ENCODE measurements around the gene GPR179.

Gene GPR179

DNA sequence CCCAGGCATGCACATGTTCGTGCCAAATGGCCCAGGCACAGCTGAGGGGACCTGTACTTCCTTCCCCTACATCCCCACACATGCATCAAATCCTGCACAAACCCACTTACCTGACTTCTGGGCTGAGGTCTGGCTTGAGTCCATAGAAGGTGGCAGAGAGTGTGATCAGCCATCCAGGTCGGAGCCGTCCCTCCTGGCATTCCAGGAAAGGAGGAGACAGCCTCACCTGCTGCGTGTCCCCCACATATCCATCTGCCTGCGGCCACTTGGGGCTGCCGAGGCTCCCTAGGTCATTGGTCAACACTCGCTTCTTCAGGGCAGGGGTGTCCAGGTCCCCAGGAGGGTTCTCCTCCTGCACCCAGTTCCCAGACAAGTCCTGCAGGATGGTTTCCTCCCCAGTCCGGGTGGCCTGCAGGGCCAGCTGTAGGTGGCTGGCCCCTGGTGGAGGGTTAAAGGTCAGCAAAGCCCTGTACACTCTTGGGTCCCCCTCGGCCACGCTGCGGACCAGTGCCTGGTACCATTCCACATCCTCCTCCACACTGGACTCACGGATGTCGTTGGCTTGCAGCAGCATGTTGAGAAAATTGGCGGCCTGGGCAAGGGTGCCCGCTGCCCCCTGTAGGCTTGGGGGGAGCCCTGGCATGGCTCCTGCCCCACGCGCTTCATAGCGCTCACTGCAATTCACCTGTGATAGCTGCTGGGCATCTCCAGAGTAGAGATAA is 709 bp downstream of the GPR179 start:
- DNase-seq (ENCODE audit: low read depth in 3 of 3, low spot score in 1 of 3): no peak

DNA sequence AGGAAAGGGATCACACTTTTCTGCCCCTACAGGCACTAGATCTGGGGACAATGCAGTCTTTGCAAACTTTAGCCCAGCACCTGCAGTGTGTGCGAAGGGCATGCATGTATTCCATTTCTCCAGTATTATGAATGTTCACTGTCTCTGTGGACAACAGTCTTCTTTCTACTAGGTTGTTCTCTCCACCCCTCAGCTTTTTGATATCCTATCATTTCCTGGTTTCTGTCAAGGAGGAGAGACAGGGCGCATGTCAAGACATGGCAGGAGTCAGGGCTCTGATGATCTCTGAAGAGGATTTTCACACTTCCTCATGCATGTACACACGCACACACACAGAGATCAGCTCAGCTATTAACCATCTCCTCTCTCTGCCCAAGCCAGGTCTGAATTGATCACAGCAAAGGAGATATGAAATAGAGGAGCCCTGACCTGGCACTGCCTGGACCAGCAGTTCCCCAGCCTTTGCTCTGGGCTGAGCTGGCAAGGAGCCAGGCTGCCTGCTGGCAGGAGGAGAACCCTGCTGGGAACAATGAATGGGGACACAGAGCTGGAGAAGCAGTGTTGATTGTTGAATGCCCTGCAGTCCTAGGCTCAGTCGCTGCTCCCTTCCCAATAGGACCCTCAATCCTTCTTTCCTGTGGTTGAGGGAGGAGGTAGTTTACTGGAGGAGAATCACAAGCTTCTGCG is 2.6 kb downstream of the GPR179 start:
- DNase-seq (ENCODE audit: low read depth in 3 of 3, low spot score in 1 of 3): no peak

DNA sequence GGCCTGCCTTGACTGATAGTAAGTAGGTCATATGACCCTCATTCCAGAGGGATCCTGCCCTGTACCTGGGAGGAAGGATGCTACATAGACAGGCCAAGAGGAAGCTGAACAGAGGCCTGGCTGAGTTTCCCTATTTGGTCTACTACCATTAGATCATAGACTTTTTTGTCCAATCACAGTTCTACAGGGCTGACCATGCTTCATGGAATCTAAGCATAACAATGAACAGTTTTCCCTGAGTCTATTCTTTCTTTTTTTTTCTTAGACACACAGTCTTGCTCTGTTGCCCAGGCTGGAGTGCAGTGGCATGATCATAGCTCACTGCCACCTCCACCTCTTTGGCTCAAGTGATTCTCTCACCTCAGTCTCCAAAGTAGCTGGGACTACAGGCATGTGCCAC is 3.9 kb downstream of the GPR179 start:
- DNase-seq (ENCODE audit: low read depth in 3 of 3, low spot score in 1 of 3): no peak

DNA sequence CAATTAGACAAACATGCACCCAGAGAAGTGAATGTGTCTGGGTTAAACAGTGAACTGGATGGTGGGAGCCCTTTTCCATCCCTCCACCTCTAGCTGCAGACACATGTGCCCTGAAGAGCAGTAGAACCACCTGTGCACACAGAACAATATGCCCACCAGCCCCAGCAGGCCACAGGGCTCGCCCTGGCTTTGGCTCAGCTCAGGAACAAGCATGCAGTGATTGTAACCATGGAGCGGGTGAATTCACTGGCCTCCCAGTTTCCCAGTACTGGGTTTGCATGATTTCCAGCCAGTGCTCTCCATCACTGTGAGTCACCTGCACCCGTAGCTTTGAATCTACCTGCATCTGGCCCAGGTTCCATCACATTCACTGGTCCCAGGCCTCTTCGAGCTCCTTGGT is 5.2 kb downstream of the GPR179 start:
- no peak for DNase-seq (ENCODE audit: low read depth in 3 of 3, low spot score in 1 of 3)

DNA sequence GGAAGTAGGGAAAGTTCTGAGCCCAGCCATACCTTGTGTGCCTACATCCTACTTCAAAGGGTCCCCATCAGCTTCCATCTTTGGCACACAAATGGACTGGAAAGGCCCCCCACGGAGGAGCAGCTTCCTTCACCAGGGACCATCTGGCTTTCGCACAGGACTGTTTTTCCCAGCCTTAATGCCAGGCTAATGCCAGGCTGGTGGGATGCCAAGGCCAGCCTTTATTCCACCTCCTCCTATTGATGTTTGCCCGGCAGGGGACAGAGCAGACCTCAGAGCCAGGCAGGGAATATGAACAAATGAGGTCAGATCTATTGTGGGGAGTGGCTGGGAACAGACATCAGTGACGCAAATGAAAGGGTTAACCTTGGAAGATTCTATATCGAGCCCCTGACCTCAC is 5.7 kb downstream of the GPR179 start:
- DNase-seq (ENCODE audit: low read depth in 3 of 3, low spot score in 1 of 3): no peak

DNA sequence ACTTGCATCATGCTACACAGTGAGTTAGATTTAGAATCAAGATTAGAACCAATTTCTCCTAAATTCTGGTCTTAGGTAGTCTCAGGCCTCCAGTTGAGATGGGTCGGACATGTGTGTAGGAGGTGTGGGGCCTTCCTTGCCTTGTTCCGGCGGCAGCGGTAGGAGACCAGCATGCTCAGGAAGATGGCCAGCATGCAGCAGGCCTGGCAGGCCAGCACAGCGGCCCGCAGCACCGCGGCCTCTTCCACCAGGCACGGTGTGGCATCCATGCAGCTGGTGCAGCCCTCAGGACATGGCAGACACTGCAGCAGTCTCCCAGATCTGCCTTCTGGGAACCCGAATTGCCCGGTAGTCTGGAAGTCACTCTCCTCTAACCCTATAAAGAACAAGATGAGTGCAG is 6.9 kb downstream of the GPR179 start:
- DNase-seq (ENCODE audit: low read depth in 3 of 3, low spot score in 1 of 3): no peak

DNA sequence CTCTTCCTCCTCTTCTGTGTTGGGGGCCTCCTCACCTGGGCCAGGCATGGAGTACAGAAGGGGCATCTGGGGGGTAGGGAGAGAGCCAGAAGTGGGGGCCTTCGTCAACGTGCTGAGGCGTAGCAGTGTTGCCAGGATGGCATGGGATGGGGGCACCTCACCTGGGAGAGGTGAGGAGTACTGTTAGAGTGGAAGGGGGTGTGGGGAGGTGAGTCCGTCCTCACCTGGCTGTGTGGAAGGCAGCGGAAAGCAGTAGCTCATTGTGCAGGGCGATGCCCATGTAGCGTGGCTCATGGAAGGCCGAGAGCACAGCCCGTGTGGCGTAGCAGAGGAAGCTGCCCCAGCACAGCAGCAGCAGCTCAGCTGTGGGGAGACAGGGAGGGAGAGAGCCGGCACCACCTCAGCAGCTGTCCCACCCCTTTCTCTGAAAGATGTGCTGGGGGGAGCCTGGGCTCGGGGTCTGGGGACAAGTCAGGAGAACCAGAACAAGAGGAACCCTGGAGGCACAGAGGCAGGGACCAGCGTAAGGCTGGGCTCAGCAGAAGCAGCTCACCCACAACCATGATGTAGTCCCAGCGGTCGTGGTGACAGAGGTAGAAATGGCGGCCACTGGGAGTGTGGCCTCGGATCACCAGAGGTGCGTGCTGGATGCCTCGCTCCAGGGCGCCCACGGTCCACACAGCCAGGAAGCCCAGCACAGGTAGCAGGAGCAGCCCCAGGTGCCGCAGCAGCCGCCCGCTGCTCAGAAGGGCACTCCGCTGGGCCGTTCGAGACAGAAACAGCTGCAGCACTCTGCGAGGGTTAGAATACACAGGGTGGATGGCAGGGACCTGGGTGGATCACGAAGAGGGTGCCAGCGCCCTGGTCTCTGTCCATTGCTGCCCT is 9.0 kb downstream of the GPR179 start:
- DNase-seq (ENCODE audit: low read depth in 3 of 3, low spot score in 1 of 3): no peak

DNA sequence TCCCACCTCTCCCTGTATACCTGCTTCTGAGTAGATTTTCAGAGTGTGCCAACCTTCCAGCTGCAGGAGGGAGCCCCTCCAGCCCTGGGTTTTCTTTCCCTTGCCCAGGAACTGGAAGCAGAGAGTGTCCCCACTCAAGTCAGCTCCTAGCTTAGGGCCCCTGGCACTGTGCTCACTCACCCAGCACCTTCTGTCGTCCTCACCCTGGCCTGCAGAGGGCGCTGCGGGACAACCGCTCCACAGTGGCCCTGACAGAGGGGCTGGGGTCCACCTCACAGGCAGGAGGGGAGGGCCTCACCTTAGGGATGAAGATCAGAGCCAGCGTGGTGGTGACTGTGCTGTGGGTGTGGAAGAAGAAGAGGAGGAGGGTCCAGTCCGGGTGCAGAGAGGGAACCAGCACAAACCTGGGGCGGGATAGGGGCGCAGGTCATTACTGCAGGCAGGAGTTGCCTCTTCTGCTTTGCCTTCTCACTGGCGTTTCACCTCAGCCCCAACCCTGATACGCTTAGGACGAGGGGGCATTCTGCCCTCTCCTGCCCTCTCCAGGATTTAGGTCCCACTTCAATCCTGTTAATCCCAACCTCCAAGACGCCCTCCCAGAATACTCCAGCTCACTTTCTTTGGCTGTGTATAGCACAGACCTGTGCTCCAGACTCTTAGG is 10.0 kb downstream of the GPR179 start:
- peak in 2 of 3 donors; percentile 9 to 16 for DNase-seq (ENCODE audit: low read depth in 3 of 3, low spot score in 1 of 3)

DNA sequence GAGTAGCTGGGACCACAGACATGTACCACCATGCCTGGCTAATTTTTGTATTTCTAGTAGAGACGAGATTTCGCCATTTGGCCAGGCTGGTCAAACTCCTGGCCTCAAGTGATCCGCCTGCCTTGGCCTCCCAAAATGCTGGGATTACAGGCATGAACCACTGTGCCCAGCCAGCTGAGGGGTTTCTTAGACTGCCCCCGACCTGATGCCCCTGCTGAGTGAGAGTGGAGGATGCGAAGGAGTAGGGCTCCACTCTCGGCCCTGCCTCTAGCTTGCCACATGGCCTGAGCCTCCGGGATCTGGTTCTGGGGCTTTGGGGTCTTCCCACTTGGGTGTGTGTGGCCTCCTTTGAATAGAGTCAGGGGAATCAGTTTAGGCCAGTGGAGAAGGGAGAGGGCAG is 11.0 kb downstream of the GPR179 start:
- no peak for DNase-seq (ENCODE audit: low read depth in 3 of 3, low spot score in 1 of 3)

DNA sequence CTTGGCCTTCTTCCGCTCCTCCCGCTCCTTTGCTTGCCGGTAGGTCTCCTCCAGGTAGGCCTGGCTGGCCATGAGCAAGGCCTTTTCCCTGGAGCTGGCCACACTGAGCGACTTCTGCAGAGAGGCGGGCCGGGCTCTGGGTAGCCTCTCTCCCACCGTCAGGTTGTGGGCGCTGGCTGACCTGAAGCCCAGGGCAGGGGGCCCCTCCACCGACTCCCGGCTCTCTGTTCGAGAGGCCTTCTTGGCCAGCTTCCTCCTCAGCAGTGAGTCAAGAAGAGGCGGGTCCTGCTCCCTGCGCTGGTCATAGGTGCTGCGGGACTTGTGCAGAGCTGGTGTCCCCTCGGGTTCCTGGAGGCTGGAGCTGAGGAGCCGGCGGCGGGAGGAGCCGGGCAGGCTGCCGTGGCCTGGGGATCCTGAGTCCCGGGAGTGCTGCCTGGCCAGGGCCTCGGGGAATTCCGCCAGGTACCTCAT is 12.8 kb downstream of the GPR179 start:
- DNase-seq (ENCODE audit: low read depth in 3 of 3, low spot score in 1 of 3): no peak

DNA sequence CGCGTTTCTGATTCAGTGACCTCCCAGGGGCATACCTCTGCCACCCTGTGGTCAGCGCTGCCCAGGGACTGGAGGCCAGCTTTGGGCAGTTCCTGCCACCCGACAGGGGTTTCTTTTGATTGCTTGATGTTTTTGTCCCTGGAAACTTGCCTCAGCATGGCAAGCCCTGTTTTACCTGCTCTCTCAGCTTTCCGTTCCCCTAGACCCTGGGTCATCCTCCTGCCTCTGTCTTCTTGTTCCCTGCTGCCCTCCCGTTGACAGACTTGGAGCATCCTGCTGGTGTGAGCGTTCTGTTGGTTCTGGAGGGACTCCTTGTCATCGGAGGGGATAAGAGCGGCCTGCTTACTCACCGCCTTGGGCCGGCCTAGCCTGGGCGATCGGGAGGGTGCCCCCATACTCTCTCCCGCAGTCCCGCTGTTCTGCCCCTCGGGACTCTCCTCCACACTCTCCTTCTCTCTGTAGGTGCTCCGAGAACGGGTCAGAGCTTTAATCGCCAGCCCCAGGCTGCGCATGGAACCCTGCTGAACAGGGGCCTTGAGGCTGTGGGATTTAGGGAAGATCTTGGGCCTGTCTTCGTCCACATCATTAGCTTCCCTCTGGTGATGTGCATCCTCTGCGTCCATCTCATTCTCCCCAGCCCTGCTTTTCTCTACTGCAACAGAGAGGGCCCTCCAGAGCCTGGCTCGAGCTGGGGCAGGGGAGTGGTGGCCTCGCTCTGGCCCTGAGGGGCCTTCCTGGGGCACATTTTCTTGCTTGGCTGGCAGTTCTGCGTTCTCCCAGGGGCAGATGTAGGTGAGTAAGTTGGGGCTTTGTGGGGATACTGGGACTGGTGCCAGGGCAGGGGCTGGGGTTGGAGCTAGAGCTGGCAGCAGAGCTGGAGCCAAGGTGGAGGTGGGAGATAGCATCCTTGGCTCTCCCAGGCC is 13.7 kb downstream of the GPR179 start:
- DNase-seq (ENCODE audit: low read depth in 3 of 3, low spot score in 1 of 3): no peak

DNA sequence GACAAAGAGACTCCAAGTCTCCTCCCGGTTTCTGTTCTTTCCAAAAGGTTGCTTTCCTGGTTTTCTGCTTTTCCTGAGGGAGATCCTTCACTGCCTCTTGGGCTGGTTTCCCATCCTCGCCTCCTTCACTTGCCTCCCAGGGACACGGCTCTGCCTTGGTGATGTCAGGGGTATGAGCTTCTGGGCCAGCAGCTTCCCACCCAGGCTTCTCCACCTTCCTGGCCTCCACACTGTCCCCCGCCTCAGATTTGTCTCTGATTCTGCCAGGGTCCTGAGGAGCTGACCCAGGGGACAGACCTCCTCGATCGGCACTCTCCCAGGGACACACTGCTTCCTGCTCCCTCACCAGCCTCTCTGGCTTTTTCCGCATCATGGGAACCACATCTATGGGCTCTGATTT is 14.5 kb downstream of the GPR179 start:
- DNase-seq (ENCODE audit: low read depth in 3 of 3, low spot score in 1 of 3): no peak

DNA sequence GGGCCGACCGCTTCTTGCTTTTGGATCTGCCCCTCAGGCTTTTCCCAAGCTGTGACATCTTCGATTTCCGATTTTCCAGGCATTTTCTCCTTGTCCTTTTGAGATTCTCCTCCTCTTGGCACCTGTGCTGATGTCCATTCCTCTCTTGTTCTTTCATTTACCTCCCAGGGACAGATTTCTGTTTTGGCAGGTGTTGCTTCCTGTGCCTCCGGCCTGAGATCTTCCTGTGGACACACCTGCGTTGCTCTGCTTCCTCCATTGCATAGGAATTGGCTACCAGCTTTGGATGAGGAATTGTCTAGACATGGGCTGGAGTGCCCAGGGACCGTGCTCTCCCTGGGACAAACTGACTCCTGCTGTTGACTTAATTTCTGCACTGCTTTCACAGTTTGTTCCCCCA is 15.1 kb downstream of the GPR179 start:
- no peak for DNase-seq (ENCODE audit: low read depth in 3 of 3, low spot score in 1 of 3)

DNA sequence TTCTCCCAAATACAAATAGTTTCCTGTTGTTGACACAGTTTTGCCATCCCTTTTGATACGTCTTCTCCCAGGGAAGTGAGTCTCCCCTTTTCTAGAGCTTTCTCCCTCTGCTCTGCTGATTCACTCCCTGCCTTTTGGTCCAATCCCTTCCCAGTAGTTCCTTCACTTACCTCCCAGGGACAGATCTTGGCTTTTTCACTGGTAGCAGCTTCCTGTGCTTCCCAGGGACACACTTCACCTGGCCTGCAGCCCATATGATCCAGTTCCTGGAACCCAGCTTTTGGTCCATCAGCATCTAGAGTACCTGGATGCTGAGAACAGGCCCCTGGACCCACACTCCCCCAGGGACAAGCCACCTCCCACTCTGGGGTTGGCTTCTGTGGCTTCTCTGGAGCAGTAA is 15.8 kb downstream of the GPR179 start:
- no peak for DNase-seq (ENCODE audit: low read depth in 3 of 3, low spot score in 1 of 3)

DNA sequence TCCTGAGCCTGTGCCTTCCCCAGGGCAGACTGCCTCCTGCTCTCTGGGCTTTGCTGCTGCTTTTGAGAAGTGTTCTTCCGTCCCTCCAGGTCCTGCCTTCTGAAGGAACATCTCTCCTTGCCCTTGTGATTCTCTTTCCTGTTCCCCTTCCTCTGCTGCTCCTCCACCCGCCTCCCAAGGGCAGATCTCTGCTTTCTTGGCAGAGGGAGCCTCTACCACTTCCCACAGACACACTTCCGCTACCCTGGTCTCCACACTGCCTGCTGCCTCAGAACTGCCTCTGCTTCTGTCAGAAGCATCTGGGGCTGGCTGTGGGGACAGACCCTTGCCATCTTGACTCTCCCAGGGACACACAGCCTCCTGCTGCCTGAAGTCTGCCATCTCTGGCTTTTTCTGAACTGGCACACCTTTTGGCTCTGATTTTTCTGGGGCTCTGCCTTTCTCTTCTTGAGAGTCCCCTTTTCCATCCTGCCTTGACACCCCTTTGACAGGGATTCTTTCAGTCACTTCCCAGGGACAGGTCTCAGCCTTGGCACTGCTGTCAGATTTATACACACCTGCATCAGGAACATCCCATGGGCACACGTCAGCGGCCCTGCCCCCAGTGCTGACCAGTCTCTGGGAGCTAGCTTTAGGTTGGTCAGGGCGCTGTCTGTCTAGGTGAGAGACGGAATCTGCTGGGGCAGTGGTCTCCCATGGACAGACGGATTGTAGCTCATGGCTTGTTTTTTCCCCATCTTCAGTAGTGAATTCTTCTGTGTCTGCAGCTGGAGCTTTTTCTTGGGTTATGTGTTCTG is 16.6 kb downstream of the GPR179 start:
- no peak for DNase-seq (ENCODE audit: low read depth in 3 of 3, low spot score in 1 of 3)

DNA sequence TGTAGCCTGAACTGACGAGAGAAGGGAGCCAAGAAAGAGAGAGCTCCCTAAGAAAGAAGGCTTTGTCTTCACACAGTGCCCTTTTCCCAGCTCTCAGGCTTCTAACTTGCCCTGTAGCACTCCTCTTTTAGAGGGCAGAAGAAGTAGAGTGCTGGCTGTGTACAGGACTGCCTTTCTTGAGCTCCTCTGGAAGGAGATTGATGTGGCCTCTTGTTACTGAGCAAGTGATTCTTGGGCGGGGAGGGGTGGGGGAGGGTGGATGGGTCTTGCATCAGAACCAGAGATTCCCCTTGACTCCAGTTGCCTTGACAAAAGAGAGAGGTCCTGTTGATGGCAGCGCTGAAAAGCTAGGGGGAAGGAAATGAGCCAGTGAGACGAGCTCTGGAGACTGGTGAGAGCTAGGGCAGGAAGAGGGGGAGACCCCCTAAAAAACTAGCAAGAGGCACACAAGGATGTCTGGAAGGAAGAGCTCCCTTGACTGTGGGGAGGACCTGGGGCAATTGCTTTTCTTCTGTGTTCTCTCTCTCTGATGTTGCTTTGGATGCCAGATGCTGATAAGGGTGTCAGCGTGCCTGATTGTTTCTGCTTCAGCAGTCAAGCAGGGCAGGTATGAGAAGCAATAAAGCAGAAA is 18.4 kb downstream of the GPR179 start:
- no peak for DNase-seq (ENCODE audit: low read depth in 3 of 3, low spot score in 1 of 3)

DNA sequence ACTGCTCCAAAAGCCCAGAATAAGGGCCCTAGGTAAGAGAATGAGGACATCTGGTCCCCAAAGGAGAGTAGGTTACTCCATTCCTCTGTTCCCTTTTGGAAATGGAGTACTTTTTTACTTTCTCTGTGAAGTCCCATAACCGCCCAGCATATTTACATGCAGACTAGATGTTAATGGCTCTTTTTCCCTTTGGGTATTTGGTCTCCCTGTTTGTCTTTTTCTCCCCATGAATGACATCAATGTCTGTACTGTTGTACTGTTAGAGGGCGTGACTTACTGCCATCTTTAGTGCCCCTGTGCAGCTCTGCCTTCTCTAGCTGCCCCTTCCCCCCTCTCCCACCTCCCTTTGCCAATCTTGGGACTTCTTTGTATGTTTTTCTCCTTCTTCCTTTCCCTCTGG is 19.0 kb downstream of the GPR179 start:
- no peak for DNase-seq (ENCODE audit: low read depth in 3 of 3, low spot score in 1 of 3)

DNA sequence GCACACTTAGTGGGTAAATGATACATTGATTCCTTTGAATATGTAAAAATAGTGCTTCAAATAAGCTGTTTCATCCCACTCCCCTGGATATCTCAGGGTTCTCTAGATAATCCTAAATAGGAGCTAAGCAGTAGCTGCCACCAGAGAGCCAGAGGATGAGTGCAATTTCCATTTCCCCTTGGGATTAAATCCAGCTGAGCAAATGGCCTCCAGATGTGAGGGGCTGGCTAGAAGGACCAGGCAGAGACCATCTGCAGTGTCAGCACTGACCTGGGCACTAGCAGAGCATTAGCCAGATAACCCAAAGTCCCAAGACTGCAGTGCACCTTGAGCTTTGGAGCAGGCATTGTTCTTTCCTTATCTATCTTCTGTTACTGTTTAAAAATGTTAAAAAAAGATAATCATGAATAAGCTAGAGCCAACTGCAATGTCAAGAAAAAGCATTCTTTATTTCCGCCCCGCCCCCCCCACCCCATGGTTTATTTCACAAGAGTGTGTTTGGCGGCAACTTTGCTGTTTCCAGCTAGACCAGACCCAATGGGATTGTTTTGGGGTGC is 19.5 kb downstream of the GPR179 start:
- DNase-seq (ENCODE audit: low read depth in 3 of 3, low spot score in 1 of 3): no peak

DNA sequence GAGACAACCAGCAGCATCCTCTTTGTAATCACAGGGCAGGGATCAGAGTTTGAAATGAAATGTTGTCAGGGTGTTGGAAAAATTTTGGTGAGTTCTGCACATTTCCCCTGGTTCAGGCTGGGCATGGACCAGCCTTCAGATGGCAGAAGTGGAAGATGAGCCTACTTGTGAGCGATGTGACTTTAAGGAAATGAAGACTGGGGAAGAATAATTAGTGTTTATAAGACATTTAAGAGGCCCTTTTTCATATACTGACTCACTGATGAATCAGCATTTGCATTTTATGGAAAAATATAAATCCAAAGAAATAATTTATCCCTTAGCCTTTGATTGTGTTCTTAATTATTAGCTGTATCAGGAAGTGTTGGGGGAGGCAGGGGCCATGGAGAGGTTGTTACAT is 20.9 kb downstream of the GPR179 start:
- no peak for DNase-seq (ENCODE audit: low read depth in 3 of 3, low spot score in 1 of 3)
